Keratinocyte (primary cell): ENCODE measurements around the gene ZNF423. TPM values are rescaled to one million over a fixed set of nuclear protein-coding genes. Genes with fewer than 3 reads are reported as not detected.

Experiments
- DNase-seq: peaks from one replicate; pipeline ENCODE4 v3.0.0-alpha.2; 2011; ENCODE audit warnings: low read depth, missing footprints, low spot score
- FAIRE-seq: peaks from 2 replicates; lab custom pipeline; 2011; peaks lifted over from hg19 to GRCh38; lab: Jason Lieb, UNC
- H2AFZ ChIP-seq: 2 replicates; pipeline ENCODE4 v1.6.0; 2012; ENCODE audit warnings: low read length, control low read depth, inconsistent platforms; ENCODE audit not compliant: control insufficient read depth
- H3K27ac ChIP-seq: 2 replicates; pipeline ENCODE4 v1.5.1; 2011; ENCODE audit warnings: low read length; ENCODE audit not compliant: control insufficient read depth, insufficient read depth
- H3K27me3 ChIP-seq: 3 replicates; pipeline ENCODE4 v1.6.0; 2011; ENCODE audit warnings: low read length; ENCODE audit not compliant: control insufficient read depth, insufficient read depth; ENCODE audit errors: extremely low read depth
- H3K36me3 ChIP-seq, 2 experiments: 2 replicates in 1 of 2; 3 replicates in 1 of 2; pipeline ENCODE4 v1.5.1; 2011; ENCODE audit warnings: low read length in 2 of 2, mild to moderate bottlenecking in 1 of 2; ENCODE audit not compliant: control insufficient read depth in 2 of 2, insufficient read depth in 2 of 2; ENCODE audit errors: extremely low read depth in 1 of 2
- H3K4me1 ChIP-seq: 3 replicates; pipeline ENCODE4 v1.5.1; 2011; ENCODE audit warnings: low read length; ENCODE audit not compliant: control insufficient read depth, insufficient read depth; ENCODE audit errors: extremely low read depth
- H3K4me2 ChIP-seq: 3 replicates; pipeline ENCODE4 v1.6.0; 2011; ENCODE audit warnings: low read depth, low read length; ENCODE audit not compliant: control insufficient read depth, insufficient read depth; ENCODE audit errors: extremely low read depth
- H3K4me3 ChIP-seq, 3 experiments: fragments of 200-600 bp in 1 of 3; sonication (generic) in 1 of 3; 2 replicates in 2 of 3; 3 replicates in 1 of 3; pipeline ENCODE4 v1.5.1; 2011 to 2016; ENCODE audit warnings: low read length in 3 of 3, mild to moderate bottlenecking in 3 of 3, control low read depth in 2 of 3, inconsistent platforms in 1 of 3, low read depth in 1 of 3, mixed read lengths in 1 of 3, mixed run types in 1 of 3, moderate library complexity in 1 of 3; ENCODE audit not compliant: control insufficient read depth in 2 of 3, insufficient read depth in 2 of 3; ENCODE audit errors: extremely low read depth in 1 of 3
- H3K79me2 ChIP-seq: 2 replicates; pipeline ENCODE4 v1.6.0; 2012; ENCODE audit warnings: low read length; ENCODE audit not compliant: control insufficient read depth, insufficient read depth
- H3K9ac ChIP-seq: 3 replicates; pipeline ENCODE4 v1.6.0; 2011; ENCODE audit warnings: low read length; ENCODE audit not compliant: control insufficient read depth, insufficient read depth; ENCODE audit errors: extremely low read depth
- H3K9me1 ChIP-seq: 3 replicates; pipeline ENCODE4 v1.6.0; 2011; ENCODE audit warnings: low read length; ENCODE audit not compliant: control insufficient read depth, insufficient read depth; ENCODE audit errors: extremely low read depth
- H3K9me3 ChIP-seq: 2 replicates; pipeline ENCODE4 v1.5.1; 2012; ENCODE audit warnings: low read depth, low read length; ENCODE audit not compliant: control insufficient read depth
- H4K20me1 ChIP-seq: 3 replicates; pipeline ENCODE4 v1.6.0; 2011; ENCODE audit warnings: low read length; ENCODE audit not compliant: control insufficient read depth, insufficient read depth; ENCODE audit errors: extremely low read depth
- CTCF ChIP-seq, 3 experiments: IDR thresholded peaks in 1 of 3; conservative IDR thresholded peaks in 1 of 3; optimal IDR thresholded peaks in 1 of 3; 2 replicates in 2 of 3; 3 replicates in 1 of 3; pipeline versions ENCODE3 to v1.5.1; 2011; ENCODE audit warnings: low read length in 3 of 3, mild to moderate bottlenecking in 3 of 3, moderate library complexity in 2 of 3, control low read depth in 1 of 3, inconsistent platforms in 1 of 3; ENCODE audit not compliant: insufficient read depth in 2 of 3; ENCODE audit errors: extremely low read depth in 1 of 3
- EZH2 ChIP-seq: IDR thresholded peaks from one replicate; pipeline ENCODE4 v1.6.1; 2012; ENCODE audit warnings: inconsistent platforms, mild to moderate bottlenecking, low read length, moderate library complexity
- dilution Hi-C: fragments of 300-500 bp; cut with MboI; formaldehyde crosslinking; loops from one replicate; pipeline ENCODE4 v1.7.0; 2020; ENCODE audit warnings: low sequenced_read_pairs; ENCODE audit not compliant: extremely low pct_ligation_motif_present
- polyA plus RNA-seq, 5 experiments: library from polyadenylated mRNA; depleted of rRNA in 3 of 5; stranded (reverse) in 3 of 5; stranded (forward) in 1 of 5; unstranded in 1 of 5; fragments of >200 nt; gene quantifications; 1 replicate in 1 of 5; 2 replicates in 3 of 5; 3 replicates in 1 of 5; pipeline versions ENCODE4 v1.2.1 to v1.2.3, GENCODE V29; 2011 to 2012; ENCODE audit warnings: missing spikeins in 2 of 5, low read depth in 1 of 5, low replicate concordance in 1 of 5

ZNF423 gene
- polyA plus RNA-seq, 1 donor (not counting 4 experiments of a cell fraction or from before 2014, with no cell fraction given), result 0.05 TPM

DNA sequence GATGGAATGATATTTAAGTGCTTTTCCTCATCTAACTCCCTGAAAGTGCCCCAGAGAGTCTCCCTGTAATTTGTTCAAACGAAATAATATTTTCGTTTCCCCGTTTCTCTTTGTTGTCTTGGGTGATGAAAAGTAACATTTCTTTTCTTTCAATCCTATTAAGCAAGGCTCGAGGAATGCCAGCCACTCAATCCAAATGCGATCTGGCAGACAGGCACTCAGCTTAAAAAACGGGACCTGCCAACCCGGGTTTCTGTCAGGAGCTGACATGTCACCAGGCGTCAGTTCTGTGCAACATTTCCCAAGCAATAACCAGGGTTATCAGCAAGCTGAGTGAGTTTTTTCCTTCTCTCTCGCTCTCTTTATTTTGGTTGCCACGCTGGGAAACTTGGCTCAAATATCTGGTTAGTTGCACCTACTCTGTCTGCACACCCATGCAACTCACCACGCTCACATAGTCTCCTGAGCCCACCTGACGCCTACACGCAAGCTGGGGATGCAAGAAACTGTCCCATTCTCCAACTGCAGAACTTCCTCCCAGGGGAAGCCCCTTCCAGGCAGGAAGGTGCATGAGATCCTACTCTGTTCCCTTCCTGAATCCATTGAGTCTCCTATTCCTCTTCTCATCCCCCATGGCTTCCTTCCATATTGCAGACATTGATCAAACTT, 274.1 kb downstream of the ZNF423 start:
- Histone ChIP-seq H3K4me3 (no peak overlapping the region), H3K9me1 (no peaks in the 10 kb centered on the region), H3K27ac (no peak overlapping the region), H3K9me3 (no peaks in the 10 kb centered on the region), H3K4me2 (no peak overlapping the region), H3K36me3 (no peaks in the 10 kb centered on the region), H3K79me2 (no peaks in the 10 kb centered on the region), H2AFZ (no peak overlapping the region), H3K27me3 (no peaks in the 10 kb centered on the region), H4K20me1 (no peaks in the 10 kb centered on the region), H3K4me1 (no peaks in the 10 kb centered on the region), H3K9ac (no peak overlapping the region)
- dilution Hi-C loops, result no loop called here
- no peak for DNase-seq
- FAIRE-seq, result no peak
- TF ChIP-seq EZH2, result no peak

GRCh38 chr16:49580751-49581303, 275.1 kb downstream of the ZNF423 start:
- no peaks in the 10 kb centered on the region for H4K20me1 ChIP-seq
- no peaks in the 10 kb centered on the region for H3K9me1 ChIP-seq
- no peaks in the 10 kb centered on the region for H3K4me1 ChIP-seq
- dilution Hi-C loops, result no loop called here
- DNase-seq (no peak), FAIRE-seq (no peak)
- H3K9ac ChIP-seq, result no peak overlapping the region
- H2AFZ ChIP-seq, result no peak overlapping the region
- no peak for TF ChIP-seq CTCF (optimal IDR thresholded peaks at IDR 0.05 in 1 of 3, IDR thresholded peaks at IDR 0.05 in 1 of 3, conservative IDR thresholded peaks at IDR 0.05 in 1 of 3; ENCODE audit: extremely low read depth in 1 of 3, insufficient read depth in 2 of 3, low read length in 3 of 3)
- TF ChIP-seq EZH2, result no peak
- H3K27ac ChIP-seq, result no peak overlapping the region
- H3K4me3 ChIP-seq, result no peak overlapping the region
- H3K36me3 ChIP-seq, result no peaks in the 10 kb centered on the region
- H3K9me3 ChIP-seq, result no peaks in the 10 kb centered on the region
- no peaks in the 10 kb centered on the region for H3K79me2 ChIP-seq
- no peaks in the 10 kb centered on the region for H3K27me3 ChIP-seq
- H3K4me2 ChIP-seq, result no peak overlapping the region
